ENCODE measurements around the gene SLC22A31.

The SLC22A31 gene

GRCh38 chr16:89155184-89155679 lies 45.1 kb downstream of the SLC22A31 start:
- TF ChIP-seq FOXP2 (optimal IDR thresholded peaks at IDR 0.05; ENCODE audit: borderline replicate concordance, extremely low read depth, extremely low read length, insufficient read depth) (no peak), POLR2AphosphoS5 (IDR thresholded peaks at IDR 0.05; ENCODE audit: low read depth, low read length) (no peak), TAF1 (IDR thresholded peaks at IDR 0.05; ENCODE audit: borderline replicate concordance, insufficient read depth, low read length) (no peak), REST (IDR thresholded peaks at IDR 0.05; ENCODE audit: insufficient read depth in 1 of 2, low read depth in 2 of 2, low read length in 2 of 2) (no peak), SIN3A (IDR thresholded peaks at IDR 0.05; ENCODE audit: borderline replicate concordance, insufficient read depth, low read length) (no peak)

- no peak for TF ChIP-seq TAF1 (IDR thresholded peaks at IDR 0.05; ENCODE audit: borderline replicate concordance, insufficient read depth, low read length)
- TF ChIP-seq FOXP2 (optimal IDR thresholded peaks at IDR 0.05; ENCODE audit: borderline replicate concordance, extremely low read depth, extremely low read length, insufficient read depth), result no peak
- TF ChIP-seq REST (IDR thresholded peaks at IDR 0.05; ENCODE audit: insufficient read depth in 1 of 2, low read depth in 2 of 2, low read length in 2 of 2), result no peak
- no peak for TF ChIP-seq POLR2AphosphoS5 (IDR thresholded peaks at IDR 0.05; ENCODE audit: low read depth, low read length)
- no peak for TF ChIP-seq SIN3A (IDR thresholded peaks at IDR 0.05; ENCODE audit: borderline replicate concordance, insufficient read depth, low read length)
These were observed 45.8 kb downstream of the SLC22A31 start for GRCh38 chr16:89154390-89155183.

GRCh38 chr16:89153848-89154271 lies 46.5 kb downstream of the SLC22A31 start:
- TF ChIP-seq FOXP2 (optimal IDR thresholded peaks at IDR 0.05; ENCODE audit: borderline replicate concordance, extremely low read depth, extremely low read length, insufficient read depth) (no peak), REST (IDR thresholded peaks at IDR 0.05; ENCODE audit: insufficient read depth in 1 of 2, low read depth in 2 of 2, low read length in 2 of 2) (no peak)

- TF ChIP-seq SIN3A (IDR thresholded peaks at IDR 0.05; ENCODE audit: borderline replicate concordance, insufficient read depth, low read length), result no peak
- no peak for TF ChIP-seq TAF1 (IDR thresholded peaks at IDR 0.05; ENCODE audit: borderline replicate concordance, insufficient read depth, low read length)
- TF ChIP-seq POLR2AphosphoS5 (IDR thresholded peaks at IDR 0.05; ENCODE audit: low read depth, low read length), result no peak
- no peak for TF ChIP-seq FOXP2 (optimal IDR thresholded peaks at IDR 0.05; ENCODE audit: borderline replicate concordance, extremely low read depth, extremely low read length, insufficient read depth)
- no peak for TF ChIP-seq REST (IDR thresholded peaks at IDR 0.05; ENCODE audit: insufficient read depth in 1 of 2, low read depth in 2 of 2, low read length in 2 of 2)
These were observed 47.3 kb downstream of the SLC22A31 start for GRCh38 chr16:89152831-89153700.

Measured in PFSK-1 (cell line).